Measurements from ENCODE around the gene CASP10.
"Not testable (repeated sequence)": the region's sequence is repeated elsewhere in the genome, so short reads cannot be mapped to it uniquely, and the experiment has no call there.

Gene CASP10, protein sequence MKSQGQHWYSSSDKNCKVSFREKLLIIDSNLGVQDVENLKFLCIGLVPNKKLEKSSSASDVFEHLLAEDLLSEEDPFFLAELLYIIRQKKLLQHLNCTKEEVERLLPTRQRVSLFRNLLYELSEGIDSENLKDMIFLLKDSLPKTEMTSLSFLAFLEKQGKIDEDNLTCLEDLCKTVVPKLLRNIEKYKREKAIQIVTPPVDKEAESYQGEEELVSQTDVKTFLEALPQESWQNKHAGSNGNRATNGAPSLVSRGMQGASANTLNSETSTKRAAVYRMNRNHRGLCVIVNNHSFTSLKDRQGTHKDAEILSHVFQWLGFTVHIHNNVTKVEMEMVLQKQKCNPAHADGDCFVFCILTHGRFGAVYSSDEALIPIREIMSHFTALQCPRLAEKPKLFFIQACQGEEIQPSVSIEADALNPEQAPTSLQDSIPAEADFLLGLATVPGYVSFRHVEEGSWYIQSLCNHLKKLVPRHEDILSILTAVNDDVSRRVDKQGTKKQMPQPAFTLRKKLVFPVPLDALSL

DNA sequence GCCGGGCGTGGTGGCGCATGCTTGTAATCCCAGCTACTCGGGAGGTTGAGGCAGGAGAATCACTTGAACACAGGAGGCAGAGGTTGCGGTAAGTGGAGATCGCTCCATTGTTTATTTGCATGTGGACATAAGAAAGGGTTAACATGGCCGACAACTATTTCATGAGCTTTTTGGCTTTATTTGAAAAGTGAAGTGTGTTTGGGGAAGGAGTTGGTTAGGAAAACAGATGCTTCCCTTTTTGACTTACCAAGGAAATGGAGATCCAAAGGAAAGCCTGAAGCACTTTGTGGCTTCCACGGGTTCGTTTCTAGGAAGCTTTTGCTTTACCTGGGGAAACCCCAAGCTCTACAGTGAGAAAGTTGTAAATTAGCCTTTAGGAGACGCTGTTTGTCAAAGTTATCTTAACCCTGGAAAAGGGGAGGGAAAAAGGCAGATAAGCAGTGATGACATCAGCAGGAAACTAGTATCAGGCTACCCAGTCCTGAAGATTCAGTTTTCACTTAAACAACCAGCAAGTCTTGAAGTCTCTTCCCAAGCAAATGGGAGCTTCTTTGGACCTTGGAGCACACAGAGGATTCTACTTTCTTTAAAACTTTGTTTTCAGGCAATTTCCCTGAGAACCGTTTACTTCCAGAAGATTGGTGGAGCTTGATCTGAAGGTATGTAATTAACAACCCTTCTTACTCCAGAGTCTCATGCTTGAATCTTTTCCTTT lies at the start of gene CASP10:
Gene CASP10, plus strand, starts transcription at position 492 of the 715 bp plus-strand sequence. CDS start 2,637 bp downstream, outside the sequence.
- H3K4me3 Mint-ChIP-seq, result peak within 1 kb of the TSS; percentile 49 to 80 (median 78)
- peak within 1 kb of the TSS in 1 of 3 experiments; percentile 72 for H3K27ac Mint-ChIP-seq
- H3K9me3 Mint-ChIP-seq, result no peaks in the 10 kb centered on the region
- TF ChIP-seq, protein P1, sequence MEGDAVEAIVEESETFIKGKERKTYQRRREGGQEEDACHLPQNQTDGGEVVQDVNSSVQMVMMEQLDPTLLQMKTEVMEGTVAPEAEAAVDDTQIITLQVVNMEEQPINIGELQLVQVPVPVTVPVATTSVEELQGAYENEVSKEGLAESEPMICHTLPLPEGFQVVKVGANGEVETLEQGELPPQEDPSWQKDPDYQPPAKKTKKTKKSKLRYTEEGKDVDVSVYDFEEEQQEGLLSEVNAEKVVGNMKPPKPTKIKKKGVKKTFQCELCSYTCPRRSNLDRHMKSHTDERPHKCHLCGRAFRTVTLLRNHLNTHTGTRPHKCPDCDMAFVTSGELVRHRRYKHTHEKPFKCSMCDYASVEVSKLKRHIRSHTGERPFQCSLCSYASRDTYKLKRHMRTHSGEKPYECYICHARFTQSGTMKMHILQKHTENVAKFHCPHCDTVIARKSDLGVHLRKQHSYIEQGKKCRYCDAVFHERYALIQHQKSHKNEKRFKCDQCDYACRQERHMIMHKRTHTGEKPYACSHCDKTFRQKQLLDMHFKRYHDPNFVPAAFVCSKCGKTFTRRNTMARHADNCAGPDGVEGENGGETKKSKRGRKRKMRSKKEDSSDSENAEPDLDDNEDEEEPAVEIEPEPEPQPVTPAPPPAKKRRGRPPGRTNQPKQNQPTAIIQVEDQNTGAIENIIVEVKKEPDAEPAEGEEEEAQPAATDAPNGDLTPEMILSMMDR (IDR thresholded peaks at IDR 0.05; ENCODE audit: unreplicated experiment in 3 of 3), result peak in 1 of 3 experiments; percentile 16
- H3K36me3 Mint-ChIP-seq (ENCODE audit: low read depth), result no peaks in the 10 kb centered on the region
- H3K4me1 Mint-ChIP-seq, result no peaks in the 10 kb centered on the region
- H3K27me3 Mint-ChIP-seq (ENCODE audit: low read depth), result peaks cover 6% of the 10 kb centered on the region

DNA sequence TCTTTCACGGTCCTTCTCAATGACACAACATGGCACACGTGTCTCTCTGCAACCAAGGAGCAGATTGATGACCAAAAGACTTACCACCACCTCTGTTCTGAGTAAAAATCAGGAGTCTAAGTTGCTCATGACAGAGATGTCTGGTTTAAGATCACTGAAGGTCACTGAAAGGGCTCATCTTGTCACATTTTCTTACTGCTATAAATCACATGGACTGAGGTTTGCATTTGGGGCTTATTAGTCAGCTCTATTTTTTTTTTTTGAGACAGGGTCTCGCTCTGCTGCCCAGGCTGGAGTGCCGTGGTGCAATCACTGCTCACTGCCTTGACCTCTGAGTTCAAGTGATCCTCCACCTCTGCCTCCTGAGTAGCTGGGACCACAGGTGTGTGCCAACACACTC lies 47.6 kb upstream of the CASP10 start:
- TF ChIP-seq, protein P1 (IDR thresholded peaks at IDR 0.05; ENCODE audit: unreplicated experiment in 3 of 3), result no peak
- Mint-ChIP-seq H3K9me3 (no peaks in the 10 kb centered on the region), H3K4me3 (no peak overlapping the region), H3K4me1 (peaks cover 5% of the 10 kb centered on the region), H3K27ac (no peak overlapping the region), H3K36me3 (ENCODE audit: low read depth) (peaks cover 20% of the 10 kb centered on the region), H3K27me3 (ENCODE audit: low read depth) (no peaks in the 10 kb centered on the region)

DNA sequence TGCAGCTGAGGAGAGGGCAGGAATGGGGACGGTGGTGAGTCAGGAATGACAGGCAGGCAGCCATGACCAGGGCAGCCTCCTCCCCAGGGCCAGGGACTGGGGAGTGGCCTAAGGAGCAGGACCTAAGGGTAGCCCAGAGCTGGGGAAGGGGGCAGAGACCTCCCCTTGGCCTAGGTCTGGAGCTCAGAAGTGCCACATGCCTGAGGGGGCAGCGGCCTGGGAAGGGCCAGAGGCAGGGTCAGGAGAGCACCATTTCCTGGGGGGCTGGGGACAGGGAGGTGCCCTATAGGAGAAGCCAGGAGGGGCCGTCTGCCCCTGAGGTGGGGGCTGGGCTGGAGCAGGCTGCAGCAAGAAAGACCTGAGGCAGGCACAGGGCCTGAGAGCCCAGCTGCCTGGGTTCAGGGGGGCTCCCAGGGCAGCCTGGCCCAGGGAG lies 46.0 kb upstream of the CASP10 start:
- Mint-ChIP-seq H3K27ac (peak overlapping the region in 1 of 3 experiments; percentile 36), H3K36me3 (ENCODE audit: low read depth) (peaks cover 23% of the 10 kb centered on the region), H3K9me3 (no peaks in the 10 kb centered on the region), H3K4me3 (no peak overlapping the region), H3K27me3 (ENCODE audit: low read depth) (no peaks in the 10 kb centered on the region), H3K4me1 (peaks cover 5% of the 10 kb centered on the region)
- TF ChIP-seq, protein P1 (IDR thresholded peaks at IDR 0.05; ENCODE audit: unreplicated experiment in 3 of 3), result no peak

DNA sequence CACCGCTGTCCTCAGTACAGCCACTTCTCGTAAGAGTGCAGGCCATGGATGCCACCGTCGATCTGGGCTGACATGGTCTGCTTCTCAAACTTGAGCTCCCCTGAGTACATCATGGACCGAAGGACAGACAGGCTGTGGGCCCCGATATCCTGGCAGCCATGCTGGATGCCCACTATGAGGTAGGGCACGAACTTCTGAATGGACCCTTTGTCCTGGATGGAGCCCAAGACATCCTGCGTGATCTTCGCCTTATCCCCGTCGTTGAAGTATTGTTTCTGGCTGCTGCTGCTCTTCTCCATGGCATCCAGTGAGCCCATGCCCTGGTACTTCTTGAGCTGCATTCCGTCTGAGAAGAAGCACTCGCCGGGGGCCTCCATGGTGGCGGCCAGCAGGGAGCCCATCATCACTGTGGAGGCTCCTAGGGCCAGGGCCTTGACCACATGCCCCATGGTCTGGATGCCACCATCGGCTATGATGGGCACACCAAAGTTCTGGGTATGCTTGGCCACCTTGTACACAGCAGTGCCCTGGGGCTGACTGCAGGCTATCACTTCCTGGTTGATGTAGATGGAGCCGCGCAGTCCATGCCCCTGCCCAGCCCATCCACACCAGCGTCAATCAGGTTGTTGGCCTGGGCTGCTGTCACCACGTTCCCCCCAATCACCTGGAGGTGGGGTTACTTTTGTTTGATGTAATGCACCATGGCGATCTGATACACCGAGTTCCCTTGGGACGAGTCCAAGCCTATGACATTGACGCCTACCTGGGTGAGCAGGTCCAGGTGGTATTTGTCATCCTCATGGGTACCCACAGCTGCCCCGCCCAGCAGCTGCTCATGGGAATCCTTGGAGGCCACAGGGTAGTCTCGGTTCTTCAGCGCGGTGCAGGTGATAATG lies 45.2 kb upstream of the CASP10 start:
- H3K27me3 Mint-ChIP-seq (ENCODE audit: low read depth), result no peaks in the 10 kb centered on the region
- peaks cover 5% of the 10 kb centered on the region for H3K4me1 Mint-ChIP-seq
- TF ChIP-seq, protein P1 (IDR thresholded peaks at IDR 0.05; ENCODE audit: unreplicated experiment in 3 of 3), result no peak
- H3K9me3 Mint-ChIP-seq, result no peaks in the 10 kb centered on the region
- no peak overlapping the region for H3K4me3 Mint-ChIP-seq
- H3K36me3 Mint-ChIP-seq (ENCODE audit: low read depth), result peaks cover 23% of the 10 kb centered on the region
- H3K27ac Mint-ChIP-seq, result no peak overlapping the region

DNA sequence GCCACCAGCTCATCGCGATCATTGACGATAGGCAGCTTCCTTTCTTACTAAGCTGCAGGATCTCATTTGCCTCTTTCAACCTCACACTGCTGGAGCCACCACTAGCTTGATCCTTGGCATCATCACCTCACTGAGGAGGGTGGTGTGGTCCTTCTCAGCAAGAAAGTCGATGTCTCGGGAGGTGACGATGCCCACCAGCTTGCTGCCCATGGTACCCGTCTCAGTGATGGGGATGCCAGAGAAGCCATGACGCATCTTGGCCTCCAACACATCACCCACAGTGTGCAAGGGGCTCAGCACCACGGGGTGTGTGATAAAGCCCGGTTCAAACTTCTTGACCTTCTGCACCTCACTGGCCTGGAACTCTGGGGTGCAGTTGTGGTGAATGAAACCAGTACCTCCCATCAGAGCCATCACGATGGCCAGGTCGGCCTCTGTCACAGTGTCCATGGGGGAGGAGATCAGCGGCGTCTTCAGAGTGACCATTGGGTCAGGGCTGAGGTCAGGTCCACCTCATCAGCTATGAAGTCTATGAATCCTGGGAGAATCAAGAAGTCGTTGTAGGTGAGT lies 44.5 kb upstream of the CASP10 start:
- H3K4me3 Mint-ChIP-seq, result no peak overlapping the region
- TF ChIP-seq, protein P1 (IDR thresholded peaks at IDR 0.05; ENCODE audit: unreplicated experiment in 3 of 3), result no peak
- peak overlapping the region in 1 of 3 experiments; percentile 56 for H3K27ac Mint-ChIP-seq
- no peaks in the 10 kb centered on the region for H3K9me3 Mint-ChIP-seq
- H3K4me1 Mint-ChIP-seq, result peaks cover 5% of the 10 kb centered on the region
- H3K36me3 Mint-ChIP-seq (ENCODE audit: low read depth), result peaks cover 17% of the 10 kb centered on the region
- H3K27me3 Mint-ChIP-seq (ENCODE audit: low read depth), result no peaks in the 10 kb centered on the region

DNA sequence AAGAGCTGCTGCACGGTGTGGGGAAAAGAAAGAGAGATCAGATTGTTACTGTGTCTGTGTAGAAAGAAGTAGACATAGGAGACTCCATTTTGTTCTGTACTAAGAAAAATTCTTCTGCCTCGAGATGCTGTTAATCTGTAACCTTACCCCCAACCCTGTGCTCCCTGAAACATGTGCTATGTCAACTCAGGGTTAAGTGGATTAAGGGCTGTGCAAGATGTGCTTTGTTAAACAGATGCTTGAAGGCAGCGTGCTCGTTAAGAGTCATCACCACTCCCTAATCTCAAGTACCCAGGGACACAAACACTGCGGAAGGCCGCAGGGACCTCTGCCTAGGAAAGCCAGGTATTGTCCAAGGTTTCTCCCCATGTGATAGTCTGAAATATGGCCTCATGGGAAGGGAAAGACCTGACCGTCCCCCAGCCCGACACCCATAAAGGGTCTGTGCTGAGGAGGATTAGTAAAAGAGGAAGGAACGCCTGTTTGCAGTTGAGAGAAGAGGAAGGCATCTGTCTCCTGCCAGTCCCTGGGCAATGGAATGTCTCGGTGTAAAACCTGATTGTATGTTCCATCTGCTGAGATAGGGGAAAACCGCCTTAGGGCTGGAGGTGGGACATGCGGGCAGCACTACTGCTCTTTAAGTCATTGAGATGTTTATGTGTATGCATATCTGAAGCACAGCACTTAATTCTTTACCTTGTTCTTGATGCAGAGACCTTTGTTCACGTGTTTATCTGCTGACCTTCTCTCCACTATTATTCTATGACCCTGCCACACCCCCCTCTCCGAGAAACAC lies 43.8 kb upstream of the CASP10 start:
- peak overlapping the region in 1 of 3 experiments; percentile 56 for H3K27ac Mint-ChIP-seq
- H3K4me3 Mint-ChIP-seq, result not testable (repeated sequence)

More for the DNA sequence above, 43.8 kb upstream of the CASP10 start:
- H3K27me3 Mint-ChIP-seq (ENCODE audit: low read depth); H3K9me3 Mint-ChIP-seq; H3K4me1 Mint-ChIP-seq: not testable (repeated sequence)
- H3K36me3 Mint-ChIP-seq (ENCODE audit: low read depth), result peaks cover 17% of the 10 kb centered on the region

Data from nephron (organoid).